Testis (tissue), 3 donors: Measurements from ENCODE around the gene PLB1. TPM values are rescaled to one million over a fixed set of nuclear protein-coding genes. Genes with fewer than 3 reads are reported as not detected.

ENCODE experiments used
- DNase-seq: peaks from one replicate; pipeline ENCODE4 v3.0.0-alpha.2; 2019
- H3K27ac ChIP-seq, 2 donors: fragments of 200-600 bp; sonication (generic); one replicate each; pipeline ENCODE4 v1.5.1; 2019
- H3K27me3 ChIP-seq: fragments of 200-600 bp; sonication (generic); one replicate; pipeline ENCODE4 v1.5.1; 2019
- H3K36me3 ChIP-seq: fragments of 200-600 bp; sonication (generic); one replicate; pipeline ENCODE4 v1.5.1; 2017; ENCODE audit warnings: low read depth; ENCODE audit errors: missing control alignments
- H3K4me1 ChIP-seq: fragments of 200-600 bp; sonication (generic); one replicate; pipeline ENCODE4 v1.5.1; 2019
- H3K4me3 ChIP-seq, 2 donors: fragments of 200-600 bp; sonication (generic); one replicate each; pipeline ENCODE4 v1.5.1; 2017 to 2019
- H3K9me3 ChIP-seq: fragments of 200-600 bp; sonication (generic); one replicate; pipeline ENCODE4 v1.5.1; 2017
- CTCF ChIP-seq, 3 experiments: fragments of 450-650 bp in 2 of 3; fragments of 200-600 bp in 1 of 3; sonication (generic) in 1 of 3; IDR thresholded peaks; one replicate each; pipeline ENCODE4 v1.5.1; 2016 to 2019; ENCODE audit warnings: antibody characterized with exemption in 3 of 3, mild to moderate bottlenecking in 2 of 3, moderate library complexity in 1 of 3
- POLR2A ChIP-seq: fragments of 450-650 bp; IDR thresholded peaks from one replicate; pipeline ENCODE4 v1.6.1; 2017; ENCODE audit warnings: antibody characterized with exemption, mild to moderate bottlenecking, moderate library complexity
- WGBS, 2 donors: methylation state at CpG; one replicate each; pipeline ENCODE4 v1.1.5; 2018; 5-methylcytosine and 5-hydroxymethylcytosine counted together
- intact Hi-C: fragments of 100-400 bp; cut with DNase I; formaldehyde crosslinking; loops from one replicate; pipeline ENCODE4 v1.15.1; 2023; ENCODE audit warnings: low total_unique reads
- polyA plus RNA-seq: library from polyadenylated mRNA; stranded (reverse); fragments of 350-450 nt; fragmentation: Illumina TruSeq; extraction: RNeasy Lipid Tissue Mini Kit (QIAGEN cat#74804); gene quantifications from one replicate; pipeline ENCODE4 v1.2.3, GENCODE V29; 2014; ENCODE audit warnings: low read depth, low replicate concordance; ENCODE audit not compliant: insufficient read depth
- total RNA-seq, 2 donors: library from RNA; depleted of rRNA; stranded (reverse); fragments of >200 nt; gene quantifications; one replicate each; pipeline ENCODE4 v1.2.3, GENCODE V29; 2016

The PLB1 gene
- total and polyA plus RNA-seq, 3 donors from 2014 or later: 7.6 to 10.9 (median 10.4) TPM

- H3K27ac ChIP-seq: no peak overlapping the region
- H3K4me1 ChIP-seq: peaks cover 4% of the 10 kb centered on the region
- H3K9me3 ChIP-seq: no peaks in the 10 kb centered on the region
- no peaks in the 10 kb centered on the region for H3K36me3 ChIP-seq
- H3K4me3 ChIP-seq: no peak overlapping the region
- WGBS, 2 donors: 83 to 87% methylated on average over 3 of the region's 3 CpGs
- intact Hi-C loops: no loop called here
- DNase-seq: no peak
- TF ChIP-seq CTCF (IDR thresholded peaks at IDR 0.05) (no peak), POLR2A (no peak)
- no peaks in the 10 kb centered on the region for H3K27me3 ChIP-seq
These were observed 20.7 kb upstream of the PLB1 start for GRCh38 chr2:28475088-28475595.

- TF ChIP-seq CTCF (IDR thresholded peaks at IDR 0.05): no peak
- no peak for TF ChIP-seq POLR2A
- no peaks in the 10 kb centered on the region for H3K4me1 ChIP-seq
- intact Hi-C loops: no loop called here
- 96 to 98% methylated on average over 2 of the region's 2 CpGs for WGBS, 2 donors
- no peaks in the 10 kb centered on the region for H3K36me3 ChIP-seq
- H3K4me3 ChIP-seq: no peak overlapping the region
- no peaks in the 10 kb centered on the region for H3K9me3 ChIP-seq
- DNase-seq: no peak
- H3K27ac ChIP-seq: no peak overlapping the region
- H3K27me3 ChIP-seq: no peaks in the 10 kb centered on the region
These were observed 18.8 kb upstream of the PLB1 start for GRCh38 chr2:28477087-28477486.

- Histone ChIP-seq H3K4me3 (no peak overlapping the region), H3K27ac (no peak overlapping the region), H3K36me3 (no peaks in the 10 kb centered on the region), H3K27me3 (no peaks in the 10 kb centered on the region), H3K4me1 (no peaks in the 10 kb centered on the region), H3K9me3 (no peaks in the 10 kb centered on the region)
- DNase-seq: no peak
- WGBS, 2 donors: 72 to 79% methylated on average over 3 of the region's 3 CpGs
- TF ChIP-seq CTCF (IDR thresholded peaks at IDR 0.05) (no peak), POLR2A (no peak)
- intact Hi-C loops: no loop called here
These were observed 18.2 kb upstream of the PLB1 start for GRCh38 chr2:28477645-28478044.

DNA sequence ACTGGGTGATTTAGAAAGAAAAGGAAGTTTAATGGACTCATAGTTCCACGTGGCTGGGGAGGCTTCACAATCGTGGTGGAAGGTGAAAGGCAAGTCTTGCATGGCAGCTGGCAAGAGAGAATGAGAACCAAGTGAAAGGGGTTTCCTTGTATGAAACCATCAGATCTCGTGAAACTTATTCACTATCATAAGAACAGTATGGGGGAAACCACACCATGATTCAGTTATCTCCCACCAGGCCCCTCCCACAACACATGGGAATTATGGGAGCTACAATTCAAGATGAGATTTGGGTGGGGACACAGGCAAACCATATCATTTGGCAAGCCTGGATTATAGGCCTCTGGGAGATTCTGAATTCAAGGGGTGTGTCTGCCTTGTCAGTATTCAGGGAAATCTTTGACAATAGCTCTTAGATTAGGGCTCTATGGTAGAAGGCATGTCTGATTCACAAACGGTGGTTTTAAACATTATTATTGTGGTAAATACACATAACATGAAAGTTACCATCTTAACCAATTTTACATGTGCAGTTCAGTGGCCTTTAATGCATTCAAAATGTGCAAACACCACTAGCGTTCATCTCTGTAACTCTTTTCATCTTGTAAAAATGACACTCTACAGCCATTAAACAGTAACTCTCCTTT, 15.3 kb upstream of the PLB1 start:
- TF ChIP-seq CTCF (IDR thresholded peaks at IDR 0.05) (no peak), POLR2A (no peak)
- H3K27ac ChIP-seq: no peak overlapping the region
- WGBS, 2 donors: 82 to 87% methylated on average over 5 of the region's 5 CpGs

GRCh38 chr2:28481905-28482304, 14.0 kb upstream of the PLB1 start:
- Histone ChIP-seq H3K4me3 (no peak overlapping the region), H3K27ac (no peak overlapping the region), H3K9me3 (no peaks in the 10 kb centered on the region), H3K36me3 (no peaks in the 10 kb centered on the region), H3K4me1 (no peaks in the 10 kb centered on the region), H3K27me3 (no peaks in the 10 kb centered on the region)
- DNase-seq: no peak
- intact Hi-C loops: no loop called here
- no peak for TF ChIP-seq CTCF (IDR thresholded peaks at IDR 0.05)
- TF ChIP-seq POLR2A: no peak
- WGBS, 2 donors: 65 to 66% methylated on average over 4 of the region's 4 CpGs

More for the DNA sequence above, 15.3 kb upstream of the PLB1 start:
- intact Hi-C loops: no loop called here
- no peaks in the 10 kb centered on the region for H3K4me1 ChIP-seq
- no peaks in the 10 kb centered on the region for H3K9me3 ChIP-seq
- no peaks in the 10 kb centered on the region for H3K36me3 ChIP-seq
- H3K27me3 ChIP-seq: no peaks in the 10 kb centered on the region
- no peak overlapping the region for H3K4me3 ChIP-seq
- no peak for DNase-seq
